Activated naive CD4-positive, alpha-beta T cell treated with anti-CD3 and anti-CD28 coated beads, Interleukin-2, amount 50 U/mL, for 72 hours (primary cell): ENCODE results near the gene LSM5. TPM values are rescaled to one million over a fixed set of nuclear protein-coding genes. Genes with fewer than 3 reads are reported as not detected.

Experiments used
- total RNA-seq, 2 donors: library from RNA; stranded (reverse); gene quantifications; one replicate each; pipeline ENCODE4 v1.2.3, GENCODE V29; 2022

LSM5 gene
- total RNA-seq, 2 donors from 2014 or later: 98.1 to 125 TPM

Other genes with a start within 250 kb of the LSM5 start
- gene AVL9, start 5.1 kb upstream of the LSM5 start, total RNA-seq: 10 to 100 TPM; 56.2 to 62.5 TPM